Measurements from ENCODE around the gene UNC50.

The UNC50 gene

GRCh38 chr2:98608116-98608961 lies at the start of gene UNC50, which contains the start of gene COA5:
UNC50 (plus strand) TSS chr2:98608589; CDS start chr2:98609760, 1,171 bp downstream.
COA5 (minus strand) TSS chr2:98608512; CDS start chr2:98608405, 107 bp downstream.
- peak within 1 kb of the TSS; percentile 89 for H3K4me3 ChIP-seq (ENCODE audit: low read length)
- no peak for TF ChIP-seq CTCF (conservative IDR thresholded peaks at IDR 0.05; ENCODE audit: low read length)
- DNase-seq (ENCODE audit: low read depth): peak; percentile 93

GRCh38 chr2:98558852-98559530 lies 49.4 kb upstream of the UNC50 start:
- no peak for TF ChIP-seq CTCF (conservative IDR thresholded peaks at IDR 0.05; ENCODE audit: low read length)
- no peak for DNase-seq (ENCODE audit: low read depth)
- H3K4me3 ChIP-seq (ENCODE audit: low read length): no peak overlapping the region

- H3K4me3 ChIP-seq (ENCODE audit: low read length): no peak overlapping the region
Measured at GRCh38 chr2:98559581-98559980, 48.8 kb upstream of the UNC50 start.

DNA sequence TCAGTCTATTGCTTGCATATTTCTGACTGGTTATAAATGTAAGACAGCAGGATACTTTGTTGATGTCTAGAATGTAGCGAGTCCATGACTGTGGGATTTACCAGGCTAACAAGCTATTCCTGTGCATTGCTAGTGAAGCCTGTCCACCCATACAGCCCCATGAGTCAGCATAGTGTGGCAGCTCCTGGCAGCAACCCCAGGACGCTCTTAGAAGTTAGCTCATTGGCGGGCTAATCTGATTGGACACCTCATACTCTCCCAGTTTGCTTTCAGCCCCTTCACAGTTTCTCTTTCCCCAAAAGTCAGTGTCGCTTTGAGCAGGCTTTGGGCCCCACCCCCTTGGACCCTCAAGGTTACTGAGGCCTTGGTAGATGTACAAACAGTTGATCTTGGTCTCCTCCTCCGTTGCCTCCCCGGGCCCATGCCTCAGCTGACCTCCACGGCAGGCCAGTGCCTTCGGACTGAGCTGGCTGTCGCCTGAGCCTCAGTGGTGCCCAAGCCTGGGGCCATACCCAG lies 48.1 kb upstream of the UNC50 start:
- no peak for TF ChIP-seq CTCF (conservative IDR thresholded peaks at IDR 0.05; ENCODE audit: low read length)
- H3K4me3 ChIP-seq (ENCODE audit: low read length): no peak overlapping the region
- peak; percentile 77 for DNase-seq (ENCODE audit: low read depth)

More at GRCh38 chr2:98559581-98559980, 48.8 kb upstream of the UNC50 start:
- no peak for DNase-seq (ENCODE audit: low read depth)
- TF ChIP-seq CTCF (conservative IDR thresholded peaks at IDR 0.05; ENCODE audit: low read length): no peak

DNA sequence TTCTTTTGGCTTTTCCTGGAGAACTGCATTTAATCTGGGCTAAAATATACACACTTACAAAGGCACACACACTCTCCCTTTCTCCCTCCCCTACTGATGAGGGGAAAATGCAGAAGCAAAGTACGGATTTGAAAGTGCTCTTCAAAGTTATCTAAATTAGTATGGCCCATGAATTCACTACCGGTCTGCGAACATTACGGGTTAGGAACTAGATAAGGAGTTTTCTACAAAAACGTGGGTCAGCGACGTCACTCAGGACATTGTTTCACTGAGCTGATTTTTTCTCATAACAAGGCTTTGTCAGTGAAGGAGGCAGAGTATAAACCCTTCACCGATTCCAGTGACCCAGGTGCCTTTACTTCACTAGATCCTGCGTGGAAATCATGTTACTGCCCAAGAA lies 47.4 kb upstream of the UNC50 start:
- H3K4me3 ChIP-seq (ENCODE audit: low read length): no peak overlapping the region
- no peak for TF ChIP-seq CTCF (conservative IDR thresholded peaks at IDR 0.05; ENCODE audit: low read length)
- DNase-seq (ENCODE audit: low read depth): no peak

DNA sequence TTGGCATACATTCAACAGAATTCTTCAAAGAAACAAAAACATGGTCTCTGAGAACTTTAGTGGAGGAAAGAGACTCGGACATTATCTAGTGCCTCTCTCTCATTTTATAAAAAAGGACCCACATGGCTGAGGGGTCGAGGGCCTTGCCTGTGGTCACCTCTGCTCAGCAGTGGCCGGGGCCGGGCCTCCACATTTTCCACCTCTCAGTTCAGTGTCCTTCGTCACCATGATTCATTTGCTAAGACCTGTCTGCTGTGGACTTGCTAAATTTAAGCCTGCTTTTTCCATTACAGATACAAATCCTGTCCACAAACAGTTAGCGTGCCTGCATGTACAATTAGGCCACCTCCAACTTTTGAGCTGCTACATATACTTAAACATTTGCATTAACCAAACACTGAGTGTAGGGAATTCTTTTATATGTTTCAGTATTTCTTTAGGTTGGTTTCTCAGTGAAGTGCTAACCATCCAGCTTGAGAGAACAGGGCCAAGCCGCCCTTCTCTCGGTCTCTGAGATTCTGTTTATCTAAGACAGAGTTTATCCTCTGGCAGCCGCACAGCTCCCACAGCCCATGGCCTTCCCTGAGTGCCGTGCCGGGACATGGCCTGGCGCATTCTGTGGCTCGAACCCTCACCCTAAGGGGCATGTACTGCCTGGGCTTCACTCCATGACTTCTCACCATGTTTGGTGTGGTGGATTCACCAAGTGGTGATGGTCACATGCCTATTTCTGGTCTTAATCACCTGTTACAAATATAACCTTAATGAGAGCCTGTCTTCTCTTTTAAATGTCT lies 46.3 kb upstream of the UNC50 start:
- TF ChIP-seq CTCF (conservative IDR thresholded peaks at IDR 0.05; ENCODE audit: low read length): no peak
- H3K4me3 ChIP-seq (ENCODE audit: low read length): no peak overlapping the region
- no peak for DNase-seq (ENCODE audit: low read depth)

Data from AG10803 (cell line).